ENCODE results near the gene ADARB2.

Gene ADARB2

GRCh38 chr10:1610986-1611770 lies 126.1 kb downstream of the ADARB2 start:
- FAIRE-seq, result no peak

GRCh38 chr10:1609648-1609970 lies 127.7 kb downstream of the ADARB2 start:
- FAIRE-seq, result no peak

GRCh38 chr10:1608851-1609647 lies 128.3 kb downstream of the ADARB2 start:
- FAIRE-seq, result no peak

- no peak for FAIRE-seq
Measured at GRCh38 chr10:1608408-1608807, 128.9 kb downstream of the ADARB2 start.

- FAIRE-seq, result no peak
Measured at GRCh38 chr10:1607466-1607865, 129.9 kb downstream of the ADARB2 start.

- no peak for FAIRE-seq
Measured at GRCh38 chr10:1605999-1606940, 131.1 kb downstream of the ADARB2 start.

GRCh38 chr10:1605121-1605520 lies 132.2 kb downstream of the ADARB2 start:
- no peak for FAIRE-seq

- FAIRE-seq, result no peak
Measured at GRCh38 chr10:1604246-1604645, 133.1 kb downstream of the ADARB2 start.

- no peak for FAIRE-seq
Measured at GRCh38 chr10:1603181-1603580, 134.1 kb downstream of the ADARB2 start.

- FAIRE-seq, result no peak
Measured at GRCh38 chr10:1602037-1602484, 135.3 kb downstream of the ADARB2 start.

- no peak for FAIRE-seq
Measured at GRCh38 chr10:1601406-1601805, 135.9 kb downstream of the ADARB2 start.

GRCh38 chr10:1600861-1601260 lies 136.5 kb downstream of the ADARB2 start:
- no peak for FAIRE-seq

- FAIRE-seq, result no peak
Measured at GRCh38 chr10:1598393-1599153, 138.8 kb downstream of the ADARB2 start.

GRCh38 chr10:1597370-1598146 lies 139.8 kb downstream of the ADARB2 start:
- FAIRE-seq, result no peak

- no peak for FAIRE-seq
Measured at GRCh38 chr10:1596482-1597099, 140.7 kb downstream of the ADARB2 start.

GRCh38 chr10:1595726-1596125 lies 141.6 kb downstream of the ADARB2 start:
- FAIRE-seq, result no peak

- FAIRE-seq, result no peak
Measured at GRCh38 chr10:1595242-1595600, 142.1 kb downstream of the ADARB2 start.

GRCh38 chr10:1594372-1595241 lies 142.7 kb downstream of the ADARB2 start:
- FAIRE-seq, result no peak

GRCh38 chr10:1591742-1592141 lies 145.6 kb downstream of the ADARB2 start:
- FAIRE-seq, result no peak

GRCh38 chr10:1591045-1591444 lies 146.3 kb downstream of the ADARB2 start:
- FAIRE-seq, result no peak
